ENCODE measurements around the gene MS4A12. TPM values are rescaled to one million over a fixed set of nuclear protein-coding genes. Genes with fewer than 3 reads are reported as not detected.

The MS4A12 gene
- total and polyA plus RNA-seq, 2 experiments from 2014 or later = not detected

DNA sequence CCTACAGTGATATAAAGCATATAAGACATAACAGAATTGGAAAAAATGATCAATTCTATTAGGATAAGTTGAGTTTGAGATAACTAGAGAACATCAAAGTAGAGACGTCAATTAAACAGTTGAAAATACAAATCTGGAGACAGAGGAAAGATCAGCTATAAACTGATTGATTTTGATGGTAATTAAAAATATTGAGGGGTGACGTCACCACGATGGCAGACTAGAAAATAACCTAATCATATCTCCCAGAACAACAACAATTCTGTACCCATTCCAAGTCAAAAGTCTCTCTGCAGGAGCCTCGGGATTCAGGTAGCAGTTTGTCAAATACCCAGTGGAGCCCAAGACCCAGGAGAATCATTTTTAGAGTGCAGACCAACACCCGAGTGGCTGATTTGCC, 51.5 kb downstream of the MS4A12 start:
- WGBS, 2 experiments (ENCODE audit: low coverage in 1 of 2, low lambda C conversion rate in 2 of 2, missing lambda C conversion rate in 2 of 2) = 8 to 10% methylated on average over 5 of the region's 5 CpGs
- Histone ChIP-seq H3K27ac (no peak overlapping the region), H3K9me2 (ENCODE audit: insufficient read depth) (no peaks in the 10 kb centered on the region), H3K27me3 (replicated peaks; ENCODE audit: insufficient read depth) (no peaks in the 10 kb centered on the region), H3F3A (ENCODE audit: insufficient read depth) (no peaks in the 10 kb centered on the region), H3K79me2 (ENCODE audit: insufficient read depth) (no peaks in the 10 kb centered on the region), H3K4me1 (ENCODE audit: insufficient read depth) (no peaks in the 10 kb centered on the region), H3K9ac (no peak overlapping the region), H4K20me1 (ENCODE audit: insufficient read depth) (no peaks in the 10 kb centered on the region), H3K4me3 (no peak overlapping the region), H3K4me2 (ENCODE audit: unreplicated experiment) (no peak overlapping the region), H3K9me3 (ENCODE audit: low read depth) (no peaks in the 10 kb centered on the region), H3K36me3 (ENCODE audit: low read depth) (no peaks in the 10 kb centered on the region), H2AFZ (no peak overlapping the region)
- TF ChIP-seq EZH2phosphoT487 (IDR thresholded peaks at IDR 0.05; ENCODE audit: insufficient read depth, low read depth) (no peak), EZH2 (IDR thresholded peaks at IDR 0.05; ENCODE audit: insufficient read depth, poor library complexity, severe bottlenecking) (no peak)
- in situ Hi-C loops (cut with MboI) = no loop called here
- no peak for DNase-seq

Other genes with a start within 250 kb of the MS4A12 start
- gene MS4A4E, start 249.6 kb upstream of the MS4A12 start, total RNA-seq (2014; rRNA removed; shearing (Covaris generic)) = not detected in 2 replicates
- not detected in 2 replicates for gene MS4A4E, start 249.6 kb upstream of the MS4A12 start, polyA plus RNA-seq (2016; fragmentation: Nextera tagmentation; extraction: Ambion mirVana)
- not detected in 2 replicates for gene MS4A4A, start 212.1 kb upstream of the MS4A12 start, total RNA-seq (2014; rRNA removed; shearing (Covaris generic))
- not detected in 2 replicates for gene MS4A4A, start 212.1 kb upstream of the MS4A12 start, polyA plus RNA-seq (2016; fragmentation: Nextera tagmentation; extraction: Ambion mirVana)
- gene MS4A6E, start 165.5 kb upstream of the MS4A12 start, total RNA-seq (2014; rRNA removed; shearing (Covaris generic)) = not detected in 2 replicates
- not detected in 2 replicates for gene MS4A6E, start 165.5 kb upstream of the MS4A12 start, polyA plus RNA-seq (2016; fragmentation: Nextera tagmentation; extraction: Ambion mirVana)
- gene MS4A7, start 114.2 kb upstream of the MS4A12 start, total RNA-seq (2014; rRNA removed; shearing (Covaris generic)) = not detected in 2 replicates
- not detected in 2 replicates for gene MS4A7, start 114.2 kb upstream of the MS4A12 start, polyA plus RNA-seq (2016; fragmentation: Nextera tagmentation; extraction: Ambion mirVana)
- gene MS4A14, start 96.3 kb upstream of the MS4A12 start, total RNA-seq (2014; rRNA removed; shearing (Covaris generic)) = not detected in 2 replicates
- gene MS4A14, start 96.3 kb upstream of the MS4A12 start, polyA plus RNA-seq (2016; fragmentation: Nextera tagmentation; extraction: Ambion mirVana) = not detected in 2 replicates
- gene MS4A5, start 63.2 kb upstream of the MS4A12 start, total RNA-seq (2014; rRNA removed; shearing (Covaris generic)) = not detected in 2 replicates
- not detected in 2 replicates for gene MS4A5, start 63.2 kb upstream of the MS4A12 start, polyA plus RNA-seq (2016; fragmentation: Nextera tagmentation; extraction: Ambion mirVana)
- not detected in 2 replicates for gene MS4A1, start 36.9 kb upstream of the MS4A12 start, total RNA-seq (2014; rRNA removed; shearing (Covaris generic))
- gene MS4A1, start 36.9 kb upstream of the MS4A12 start, polyA plus RNA-seq (2016; fragmentation: Nextera tagmentation; extraction: Ambion mirVana) = 0.13 and 0.20 TPM in 2 replicates
- not detected in 2 replicates for gene MS4A13, start 22.6 kb downstream of the MS4A12 start, total RNA-seq (2014; rRNA removed; shearing (Covaris generic))
- not detected in 2 replicates for gene MS4A13, start 22.6 kb downstream of the MS4A12 start, polyA plus RNA-seq (2016; fragmentation: Nextera tagmentation; extraction: Ambion mirVana)
- gene MS4A8, start 206.8 kb downstream of the MS4A12 start, total RNA-seq (2014; rRNA removed; shearing (Covaris generic)) = not detected in 2 replicates
- not detected in 2 replicates for gene MS4A8, start 206.8 kb downstream of the MS4A12 start, polyA plus RNA-seq (2016; fragmentation: Nextera tagmentation; extraction: Ambion mirVana)
- gene MS4A18, start 231.9 kb downstream of the MS4A12 start, total RNA-seq (2014; rRNA removed; shearing (Covaris generic)) = not detected in 2 replicates
- not detected in 2 replicates for gene MS4A18, start 231.9 kb downstream of the MS4A12 start, polyA plus RNA-seq (2016; fragmentation: Nextera tagmentation; extraction: Ambion mirVana)

Data from GM23248 (cell line).